HG03175 (cell line): ENCODE data around the gene IL12RB2.
"Not testable (repeated sequence)": the region's sequence is repeated elsewhere in the genome, so short reads cannot be mapped to it uniquely, and the experiment has no call there.

ENCODE experiments used
- ATAC-seq: cut with Tn5 transposase; IDR thresholded peaks from one replicate; pipeline ENCODE4 v1.9.1; 2021; ENCODE audit warnings: mild to moderate bottlenecking, moderate library complexity; ENCODE audit not compliant: unreplicated experiment

IL12RB2 gene

DNA sequence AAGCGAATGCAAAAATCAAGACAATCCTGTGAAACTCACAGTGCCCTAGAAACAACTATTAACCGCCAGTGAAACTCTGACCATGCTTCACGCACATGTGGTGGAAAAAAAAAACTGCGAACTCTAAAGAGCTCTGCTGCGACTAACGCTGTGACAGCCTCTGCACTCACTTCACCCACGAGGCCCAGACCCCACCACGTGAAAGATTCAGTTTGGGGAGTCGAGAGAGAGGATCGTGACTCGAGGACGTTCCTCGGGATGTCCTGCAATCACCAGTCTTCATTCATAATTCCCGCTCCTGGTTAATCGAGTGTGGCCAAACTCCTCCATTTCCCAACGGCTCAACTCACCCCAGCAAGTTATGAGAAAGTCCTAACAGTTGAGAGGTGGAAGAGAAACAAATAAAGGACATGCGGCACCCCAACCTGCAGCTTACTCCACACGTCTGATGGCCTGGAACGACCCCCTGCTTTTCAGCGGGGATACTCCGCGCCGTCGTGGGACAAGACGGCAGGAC lies 121.4 kb downstream of the IL12RB2 start:
- no peak for ATAC-seq

GRCh38 chr1:67429528-67430357 lies 122.1 kb downstream of the IL12RB2 start:
- ATAC-seq = peak; percentile 0

GRCh38 chr1:67430358-67431155 lies 122.9 kb downstream of the IL12RB2 start, which contains the start of gene SERBP1:
SERBP1 (minus strand) TSS chr1:67430402; CDS start chr1:67430300, 102 bp downstream.
- peak; percentile 79 for ATAC-seq

DNA sequence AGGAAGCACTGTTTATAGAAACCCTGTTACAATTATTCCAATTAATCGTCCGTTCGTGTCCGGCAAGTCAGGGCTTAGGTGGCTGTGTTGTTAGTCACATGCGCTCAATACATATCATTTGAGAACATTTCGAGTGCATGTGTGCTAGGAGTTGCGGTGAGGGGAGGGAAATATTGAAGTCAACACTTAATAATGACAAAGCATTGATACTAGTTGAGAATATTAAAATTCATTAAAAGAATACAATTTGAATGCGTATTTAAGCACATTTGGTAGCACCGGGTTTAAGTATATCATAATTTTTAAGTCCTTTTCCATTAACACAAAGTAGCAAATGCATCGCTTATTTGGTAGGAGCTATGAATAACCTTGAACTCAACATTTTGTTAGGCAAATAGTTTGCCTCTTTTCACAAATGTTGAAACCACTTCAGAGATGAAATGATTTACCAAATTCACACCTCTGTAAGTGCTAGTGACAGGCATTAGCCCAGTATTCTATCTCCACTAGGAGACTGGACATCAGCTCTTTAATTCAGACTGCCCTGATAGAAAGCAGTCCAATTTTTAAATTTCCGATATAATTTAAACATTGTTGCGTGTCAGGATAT lies 123.6 kb downstream of the IL12RB2 start:
- ATAC-seq = no peak

GRCh38 chr1:67431869-67432578 lies 124.4 kb downstream of the IL12RB2 start:
- ATAC-seq = no peak

GRCh38 chr1:67432745-67433144 lies 125.1 kb downstream of the IL12RB2 start:
- ATAC-seq = no peak

DNA sequence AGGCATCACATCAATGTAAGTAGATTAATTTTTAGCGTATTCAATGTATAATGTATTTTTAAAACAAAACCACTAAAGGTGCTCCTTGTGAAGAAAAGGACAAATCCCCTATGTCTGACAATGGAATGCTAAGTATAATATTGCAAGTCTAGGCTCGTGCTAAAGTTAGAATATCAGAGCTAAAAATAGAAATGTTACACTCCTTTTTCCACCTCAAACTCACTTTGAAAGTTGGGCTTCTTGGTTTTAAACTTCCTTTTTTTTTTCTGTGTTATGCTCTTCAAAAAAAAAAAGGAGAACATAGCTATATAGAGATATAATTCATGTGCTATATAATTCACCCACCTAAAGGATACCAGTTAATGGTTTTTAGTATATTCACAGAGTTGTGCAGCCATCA lies 126.2 kb downstream of the IL12RB2 start:
- ATAC-seq = no peak

GRCh38 chr1:67434491-67434890 lies 126.8 kb downstream of the IL12RB2 start:
- ATAC-seq = no peak

DNA sequence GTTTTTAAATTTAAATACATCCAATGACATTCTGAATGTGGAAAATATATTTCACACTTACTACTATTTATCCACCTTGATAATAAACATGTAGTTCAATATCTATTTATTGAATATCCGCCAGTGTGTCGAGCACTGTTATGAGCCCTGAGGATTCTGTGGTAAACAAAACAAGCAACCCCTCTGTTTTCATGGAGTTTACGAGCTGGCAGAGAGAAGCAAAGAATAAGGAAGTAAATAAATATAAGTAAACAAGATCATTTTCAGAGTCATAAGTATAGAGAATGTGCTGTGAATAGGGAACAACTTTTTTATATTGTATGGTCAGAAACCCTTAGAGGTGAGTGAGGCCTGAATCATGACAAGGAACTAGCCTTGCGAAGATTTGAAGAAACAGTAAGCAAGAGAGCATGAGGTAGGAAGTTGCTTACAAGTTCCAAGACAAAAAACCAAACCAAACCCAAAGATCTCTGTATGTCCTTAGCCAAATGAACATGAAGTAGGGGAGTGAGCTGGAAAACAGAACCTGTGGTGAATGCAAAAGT lies 128.9 kb downstream of the IL12RB2 start:
- no peak for ATAC-seq

DNA sequence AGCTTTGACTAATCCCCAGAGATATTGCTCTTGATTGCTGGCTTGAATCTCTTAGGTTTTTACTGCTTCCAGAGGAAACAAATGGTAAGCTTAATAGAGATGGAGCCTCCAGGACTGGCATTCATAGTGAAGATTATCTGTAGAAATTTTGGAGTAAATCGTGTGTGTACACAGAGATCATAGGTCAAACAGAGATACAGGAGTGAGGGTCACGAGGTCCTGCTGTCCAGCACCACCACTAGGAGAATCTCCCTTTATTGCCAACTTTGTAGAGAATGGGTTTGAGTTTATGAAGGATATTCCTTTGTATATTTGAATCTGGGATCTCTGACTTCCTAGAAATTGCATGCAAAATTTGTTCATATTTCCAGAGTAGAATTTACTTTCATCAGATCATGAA lies 130.3 kb downstream of the IL12RB2 start:
- ATAC-seq = no peak

GRCh38 chr1:67439277-67440029 lies 131.8 kb downstream of the IL12RB2 start:
- ATAC-seq = no peak

- no peak for ATAC-seq
These were observed 132.7 kb downstream of the IL12RB2 start for GRCh38 chr1:67440339-67440738.

- ATAC-seq = no peak
These were observed 133.5 kb downstream of the IL12RB2 start for GRCh38 chr1:67441183-67441582.

DNA sequence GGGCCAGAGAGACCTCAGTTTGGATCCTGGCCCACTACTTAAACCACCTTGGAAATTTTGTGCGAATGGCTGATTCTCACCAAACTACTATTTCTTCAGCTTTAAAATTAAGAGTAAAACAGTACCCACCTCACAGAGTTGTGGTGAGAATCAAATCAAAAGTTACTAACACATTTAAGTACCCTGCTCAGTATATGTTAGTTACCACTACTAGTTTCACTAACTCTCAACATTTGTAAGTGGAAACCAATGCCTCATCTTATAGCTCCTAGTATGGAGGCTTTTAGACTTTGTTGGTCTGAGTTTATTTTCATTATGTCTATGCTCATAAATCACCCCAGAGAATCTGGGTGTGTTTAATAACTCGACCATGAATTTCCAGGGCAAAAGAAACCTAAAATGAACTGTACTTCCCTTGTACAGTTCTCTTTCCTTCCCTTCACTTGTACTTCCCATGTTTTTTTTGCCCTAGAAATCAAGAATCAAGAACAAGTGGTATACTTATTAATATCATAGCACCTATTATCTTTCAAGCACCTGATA lies 134.1 kb downstream of the IL12RB2 start:
- ATAC-seq = no peak

DNA sequence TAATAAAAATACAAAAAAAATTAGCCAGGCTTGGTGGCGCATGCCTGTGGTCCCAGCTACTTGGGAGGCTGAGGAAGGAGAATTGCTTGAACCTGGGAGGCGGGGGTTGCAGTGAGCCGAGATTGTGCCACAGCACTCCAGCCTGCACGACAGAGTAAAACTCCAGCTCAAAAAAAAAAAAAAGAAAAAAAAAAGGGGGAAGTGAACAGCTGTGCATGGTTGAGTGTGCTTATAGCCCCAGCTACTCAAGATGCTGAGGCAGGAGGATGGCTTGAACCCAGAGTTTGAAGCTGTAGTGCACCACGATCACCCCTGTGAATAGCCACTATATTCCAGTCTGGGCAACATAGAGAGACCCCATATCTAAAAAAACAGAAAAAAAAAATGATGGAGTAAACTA lies 138.3 kb downstream of the IL12RB2 start:
- ATAC-seq = not testable (repeated sequence)
